ENCODE measurements around the gene ARHGEF5. TPM values are rescaled to one million over a fixed set of nuclear protein-coding genes. Genes with fewer than 3 reads are reported as not detected.
A peak's percentile ranks its signal among the peaks of the same experiment; 100 is the strongest.

ARHGEF5 gene
- total RNA-seq, 4 donors from 2014 or later = 62.3 to 109 (median 86.3) TPM

DNA sequence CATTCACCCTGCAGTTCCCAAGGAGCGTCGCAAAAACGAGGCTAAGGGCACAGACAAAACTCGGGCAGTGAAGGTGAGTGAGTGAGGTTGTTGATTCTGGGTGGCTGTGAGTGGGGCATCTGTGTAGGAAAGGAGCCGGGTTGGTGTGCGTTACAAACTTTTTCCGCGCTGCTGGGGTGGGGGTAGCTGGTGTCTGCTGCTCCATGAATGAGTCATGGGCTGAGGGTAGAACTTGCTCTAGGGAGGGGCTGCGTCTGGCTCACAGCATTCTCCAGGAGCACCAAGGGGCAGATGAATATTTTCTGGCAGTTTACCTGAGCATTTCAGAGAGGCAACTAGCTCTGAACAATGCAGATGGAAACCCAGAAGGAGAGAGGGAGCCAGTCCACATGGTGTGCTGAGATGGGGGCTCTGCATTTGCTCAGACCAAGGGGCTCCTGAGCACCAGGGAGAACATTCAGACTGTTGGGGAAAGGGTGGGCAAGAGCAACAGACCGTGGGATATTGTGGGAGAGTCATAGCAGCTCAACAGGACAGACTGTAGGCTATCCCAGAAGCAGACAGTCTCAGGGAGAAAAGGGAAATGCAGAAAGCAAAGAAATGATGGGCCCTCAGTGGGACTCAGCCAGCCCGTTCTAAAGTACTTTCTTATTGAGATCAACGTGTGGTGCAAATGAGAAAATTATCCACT is 29.5 kb downstream of the ARHGEF5 start:
- TF ChIP-seq POLR2A (IDR thresholded peaks at IDR 0.05) (no peak), EP300 (IDR thresholded peaks at IDR 0.05) (no peak), POLR2AphosphoS5 (IDR thresholded peaks at IDR 0.05) (no peak)
- TF ChIP-seq, protein P1, sequence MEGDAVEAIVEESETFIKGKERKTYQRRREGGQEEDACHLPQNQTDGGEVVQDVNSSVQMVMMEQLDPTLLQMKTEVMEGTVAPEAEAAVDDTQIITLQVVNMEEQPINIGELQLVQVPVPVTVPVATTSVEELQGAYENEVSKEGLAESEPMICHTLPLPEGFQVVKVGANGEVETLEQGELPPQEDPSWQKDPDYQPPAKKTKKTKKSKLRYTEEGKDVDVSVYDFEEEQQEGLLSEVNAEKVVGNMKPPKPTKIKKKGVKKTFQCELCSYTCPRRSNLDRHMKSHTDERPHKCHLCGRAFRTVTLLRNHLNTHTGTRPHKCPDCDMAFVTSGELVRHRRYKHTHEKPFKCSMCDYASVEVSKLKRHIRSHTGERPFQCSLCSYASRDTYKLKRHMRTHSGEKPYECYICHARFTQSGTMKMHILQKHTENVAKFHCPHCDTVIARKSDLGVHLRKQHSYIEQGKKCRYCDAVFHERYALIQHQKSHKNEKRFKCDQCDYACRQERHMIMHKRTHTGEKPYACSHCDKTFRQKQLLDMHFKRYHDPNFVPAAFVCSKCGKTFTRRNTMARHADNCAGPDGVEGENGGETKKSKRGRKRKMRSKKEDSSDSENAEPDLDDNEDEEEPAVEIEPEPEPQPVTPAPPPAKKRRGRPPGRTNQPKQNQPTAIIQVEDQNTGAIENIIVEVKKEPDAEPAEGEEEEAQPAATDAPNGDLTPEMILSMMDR (IDR thresholded peaks at IDR 0.05) = no peak
- H3K27me3 ChIP-seq = no peaks in the 10 kb centered on the region
- H3K36me3 ChIP-seq = peaks cover 8% of the 10 kb centered on the region
- peaks cover 12% of the 10 kb centered on the region for H3K4me1 ChIP-seq
- H3K4me3 ChIP-seq = no peak overlapping the region
- no peaks in the 10 kb centered on the region for H3K9me3 ChIP-seq
- peak; percentile 46 to 55 for DNase-seq (ENCODE audit: low spot score in 2 of 2)
- H3K27ac ChIP-seq = no peak overlapping the region
- 52% methylated on average over 12 of the region's 12 CpGs for WGBS

DNA sequence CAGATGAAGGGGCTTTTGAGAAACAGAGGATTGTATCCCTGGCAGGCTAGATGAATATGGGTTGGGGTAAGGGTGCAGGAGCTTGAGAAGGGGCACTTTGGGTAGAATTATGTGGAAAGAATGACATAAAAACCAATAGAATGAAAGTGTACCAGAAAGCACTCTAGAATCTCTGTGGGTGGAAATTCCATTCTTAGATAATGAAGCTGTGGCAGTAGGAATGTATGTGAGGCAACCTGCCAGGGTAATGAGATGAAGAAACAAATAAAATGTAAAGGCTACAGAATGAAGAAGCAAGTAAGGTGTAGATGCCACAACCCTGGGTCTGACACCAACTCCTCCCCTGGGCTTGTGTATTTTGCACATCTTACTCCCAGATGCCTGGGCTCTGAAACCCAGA is 31.5 kb downstream of the ARHGEF5 start:
- H3K4me3 ChIP-seq = no peak overlapping the region
- H3K27me3 ChIP-seq = no peaks in the 10 kb centered on the region
- no peak overlapping the region for H3K27ac ChIP-seq
- TF ChIP-seq, protein P1 (IDR thresholded peaks at IDR 0.05) = no peak
- no peak for TF ChIP-seq EP300 (IDR thresholded peaks at IDR 0.05)
- TF ChIP-seq POLR2AphosphoS5 (IDR thresholded peaks at IDR 0.05) = no peak
- TF ChIP-seq POLR2A (IDR thresholded peaks at IDR 0.05) = no peak
- no peaks in the 10 kb centered on the region for H3K9me3 ChIP-seq
- no peaks in the 10 kb centered on the region for H3K36me3 ChIP-seq
- H3K4me1 ChIP-seq = peaks cover 14% of the 10 kb centered on the region
- peak in 1 of 2 donors; percentile 5 for DNase-seq (ENCODE audit: low spot score in 2 of 2)

DNA sequence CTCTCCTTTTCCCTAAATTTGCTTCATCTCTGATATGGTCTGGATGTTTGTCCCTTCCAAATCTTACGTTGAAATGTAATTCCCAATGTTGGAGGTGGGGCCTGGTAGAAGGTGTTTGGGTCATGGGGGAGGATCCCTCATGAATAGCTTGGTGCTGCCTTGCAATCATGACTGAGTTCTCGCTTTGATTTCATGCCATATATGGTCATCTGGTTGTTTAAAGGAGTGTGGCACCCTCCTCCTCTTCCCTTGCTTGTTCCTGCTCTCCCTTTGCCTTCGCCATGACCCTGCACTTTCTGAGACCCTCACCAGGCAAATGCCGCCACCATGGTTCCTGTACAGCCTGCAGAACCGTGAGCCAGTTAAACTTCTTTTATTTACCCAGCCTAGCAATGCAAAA is 33.7 kb downstream of the ARHGEF5 start:
- Histone ChIP-seq H3K9me3 (no peaks in the 10 kb centered on the region), H3K36me3 (no peaks in the 10 kb centered on the region), H3K4me3 (no peak overlapping the region), H3K27me3 (no peaks in the 10 kb centered on the region), H3K27ac (no peak overlapping the region), H3K4me1 (peaks cover 19% of the 10 kb centered on the region)
- TF ChIP-seq, protein P1 (IDR thresholded peaks at IDR 0.05) = no peak
- TF ChIP-seq EP300 (IDR thresholded peaks at IDR 0.05) (no peak), POLR2A (IDR thresholded peaks at IDR 0.05) (no peak), POLR2AphosphoS5 (IDR thresholded peaks at IDR 0.05) (no peak)
- 87% methylated on average over 5 of the region's 5 CpGs for WGBS
- peak in 1 of 2 donors; percentile 3 for DNase-seq (ENCODE audit: low spot score in 2 of 2)

DNA sequence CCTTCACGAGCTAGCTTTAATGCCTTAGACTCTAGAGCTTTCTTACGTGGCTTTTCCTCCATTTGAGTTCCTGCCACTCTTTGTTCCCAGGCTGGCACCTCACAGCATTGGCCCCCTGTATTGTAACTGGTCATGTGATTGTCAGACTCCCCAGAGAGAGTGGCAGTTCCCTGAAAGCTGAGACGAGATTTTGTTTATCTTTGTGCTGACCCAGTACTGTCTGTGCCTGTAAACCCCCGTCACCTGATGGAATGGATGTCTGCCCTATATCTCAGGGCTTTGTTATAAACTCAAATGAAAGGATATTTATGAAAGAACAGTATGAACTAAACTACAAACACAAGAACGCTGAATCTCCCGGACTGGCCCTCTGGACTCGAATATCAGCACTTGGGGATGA is 35.3 kb downstream of the ARHGEF5 start:
- H3K9me3 ChIP-seq = no peaks in the 10 kb centered on the region
- 68% methylated on average over 7 of the region's 7 CpGs for WGBS
- TF ChIP-seq, protein P1 (IDR thresholded peaks at IDR 0.05) = no peak
- TF ChIP-seq POLR2AphosphoS5 (IDR thresholded peaks at IDR 0.05) (no peak), POLR2A (IDR thresholded peaks at IDR 0.05) (no peak), EP300 (IDR thresholded peaks at IDR 0.05) (no peak)
- H3K27ac ChIP-seq = no peak overlapping the region
- H3K27me3 ChIP-seq = no peaks in the 10 kb centered on the region
- H3K4me1 ChIP-seq = peaks cover 8% of the 10 kb centered on the region
- DNase-seq (ENCODE audit: low spot score in 2 of 2) = peak in 1 of 2 donors; percentile 5
- H3K4me3 ChIP-seq = no peak overlapping the region
- H3K36me3 ChIP-seq = no peaks in the 10 kb centered on the region

DNA sequence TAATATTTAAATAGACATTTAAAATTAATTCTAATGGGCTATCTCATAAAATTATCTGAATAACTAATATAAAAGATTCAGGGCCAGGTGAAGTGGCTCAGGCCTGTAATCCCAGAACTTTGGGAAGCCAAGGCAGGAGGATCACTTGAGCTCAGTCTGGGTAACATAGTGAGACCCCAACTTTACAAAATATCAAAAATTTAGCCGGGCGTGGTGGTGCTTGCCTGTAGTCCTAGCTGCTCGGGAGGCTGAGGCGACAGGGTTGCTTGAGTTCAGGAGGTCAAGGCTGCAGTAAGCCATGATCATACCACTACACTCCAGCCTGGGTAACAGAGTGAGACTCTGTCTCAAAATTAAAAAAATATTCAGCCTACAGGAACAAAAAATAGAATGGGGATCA is 35.8 kb downstream of the ARHGEF5 start:
- WGBS = 91% methylated on average over 4 of the region's 4 CpGs
- Histone ChIP-seq H3K9me3 (no peaks in the 10 kb centered on the region), H3K4me1 (peaks cover 8% of the 10 kb centered on the region), H3K27me3 (no peaks in the 10 kb centered on the region), H3K27ac (no peak overlapping the region), H3K36me3 (no peaks in the 10 kb centered on the region), H3K4me3 (no peak overlapping the region)
- TF ChIP-seq POLR2A (IDR thresholded peaks at IDR 0.05) (no peak), POLR2AphosphoS5 (IDR thresholded peaks at IDR 0.05) (no peak), EP300 (IDR thresholded peaks at IDR 0.05) (no peak)
- TF ChIP-seq, protein P1 (IDR thresholded peaks at IDR 0.05) = no peak
- peak in 1 of 2 donors; percentile 60 for DNase-seq (ENCODE audit: low spot score in 2 of 2)

All from suprapubic skin (tissue), 4 donors.